GM21529 (cell line): Measurements from ENCODE around the gene NVL.
A peak's percentile ranks its signal among the peaks of the same experiment; 100 is the strongest.
"Not testable (repeated sequence)": the region's sequence is repeated elsewhere in the genome, so short reads cannot be mapped to it uniquely, and the experiment has no call there.

ENCODE experiments used
- ATAC-seq: cut with Tn5 transposase; IDR thresholded peaks from one replicate; pipeline ENCODE4 v1.9.1; 2021; ENCODE audit not compliant: unreplicated experiment

Gene NVL

DNA sequence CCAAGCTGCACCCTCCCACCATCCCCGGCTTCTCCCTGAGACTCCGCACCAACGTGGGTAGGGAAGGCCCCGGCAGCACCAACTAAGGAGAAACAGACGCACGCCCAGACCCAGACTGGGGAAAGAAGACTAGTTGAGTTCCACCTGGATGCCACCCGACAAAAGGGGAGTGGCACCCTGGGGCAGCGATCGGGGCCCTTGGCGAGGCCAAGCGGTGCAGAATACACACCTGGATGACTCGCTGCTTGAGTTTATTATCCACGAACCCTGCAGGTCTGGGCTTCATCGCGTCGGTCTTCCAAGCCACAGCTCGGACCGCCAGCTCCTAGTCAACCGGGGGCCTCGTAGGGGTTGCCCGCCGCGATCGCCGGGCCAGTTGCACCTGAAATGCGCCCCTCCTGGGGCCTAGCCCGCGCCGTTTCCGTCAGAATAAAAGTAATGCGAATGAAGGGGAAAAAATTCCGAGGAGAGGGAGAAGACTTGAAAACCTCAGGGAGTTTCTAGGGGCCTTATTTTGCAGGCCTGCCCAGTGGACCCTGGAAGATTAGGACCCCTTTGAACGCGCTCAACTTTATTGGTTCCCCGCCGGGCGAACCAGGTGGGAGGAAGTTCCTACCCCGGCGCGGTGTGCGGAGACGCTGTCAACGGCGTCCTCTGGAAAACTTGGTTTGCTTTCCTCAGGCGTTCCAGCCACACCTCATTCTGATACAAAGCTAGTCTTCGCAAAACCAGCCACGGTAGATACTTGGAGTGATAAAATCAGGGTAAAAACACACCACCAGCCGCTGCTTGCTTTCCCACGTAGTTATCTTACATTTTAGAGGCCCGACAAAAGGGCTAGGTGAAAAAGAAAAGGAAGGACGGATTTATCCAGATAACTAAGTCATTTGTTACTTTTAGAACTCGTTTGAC lies at the start of gene NVL:
Gene NVL, minus strand, starts transcription at position 331 of the 912 bp plus-strand sequence. Its CDS starts 45 bp downstream, at position 286.
- peak; percentile 85 for ATAC-seq

DNA sequence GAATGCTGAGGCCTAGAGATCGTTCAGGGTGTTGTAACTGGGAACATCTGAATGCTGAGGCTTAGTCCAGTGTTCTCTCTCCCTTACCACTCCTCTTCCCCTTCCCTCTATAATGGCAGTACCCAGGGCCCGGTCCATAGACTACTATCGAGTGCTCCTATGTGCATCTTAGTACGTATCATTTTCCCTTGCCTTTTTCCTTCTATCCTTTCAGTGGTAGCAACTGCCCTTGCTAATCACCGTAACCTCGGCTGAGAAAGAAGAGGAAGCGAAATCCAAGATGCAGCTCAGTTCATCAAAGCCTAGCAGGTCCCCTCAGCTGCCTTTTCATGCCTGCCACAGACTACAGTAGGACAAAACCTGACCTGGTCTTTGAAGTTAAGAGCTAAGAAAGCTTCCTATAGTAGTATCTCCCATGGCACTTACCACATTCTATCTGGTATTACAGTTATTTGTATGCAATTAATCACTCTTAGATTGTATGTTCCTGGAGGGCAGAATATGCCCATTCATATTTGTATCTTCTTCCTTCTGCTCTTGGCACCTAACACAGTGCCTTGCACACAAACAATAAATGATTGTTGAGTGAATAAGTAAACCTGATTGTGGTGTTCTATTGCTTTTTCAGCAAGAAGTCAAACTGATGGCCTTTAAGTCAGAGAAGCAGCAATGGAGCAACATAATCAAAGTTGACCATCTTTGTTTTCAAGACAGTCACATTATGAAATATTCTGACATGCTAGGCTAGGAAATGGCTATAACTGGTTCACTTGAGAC lies 49.1 kb upstream of the NVL start:
- no peak for ATAC-seq

DNA sequence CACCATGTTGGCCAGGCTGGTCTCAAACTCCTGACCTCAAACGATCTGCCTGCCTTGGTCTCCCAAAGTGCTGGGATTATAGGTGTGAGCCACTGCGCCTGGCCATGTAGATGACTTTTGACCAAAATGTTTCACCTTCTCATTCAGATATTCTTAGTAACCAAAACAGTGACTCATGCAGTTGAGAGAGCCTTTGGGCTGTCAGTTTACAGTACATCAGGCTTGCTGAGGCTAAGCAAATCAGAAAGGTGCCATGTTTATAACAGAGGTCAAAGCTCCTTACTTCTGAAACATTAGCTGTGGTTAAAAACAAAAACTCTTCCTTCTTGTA lies 47.7 kb upstream of the NVL start:
- peak; percentile 68 for ATAC-seq

DNA sequence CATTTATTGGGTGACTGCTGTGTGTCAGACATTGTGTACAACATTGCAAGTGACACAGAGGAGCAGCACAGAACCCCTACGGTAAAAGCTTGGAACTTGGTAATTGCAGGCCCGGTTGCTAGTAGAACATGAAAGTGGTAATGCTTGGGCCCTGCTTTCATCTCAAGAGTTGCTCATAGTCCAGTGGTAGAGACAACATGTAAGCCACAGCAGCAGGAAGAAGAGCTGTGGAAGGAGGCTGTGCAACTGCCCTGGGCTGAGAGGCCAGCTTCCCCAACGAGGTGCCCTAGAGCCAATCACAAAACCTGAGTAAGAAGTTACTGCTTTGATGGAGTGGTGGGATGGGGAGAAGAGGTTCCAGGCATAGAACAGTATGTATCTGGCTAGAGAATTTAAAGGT lies 45.1 kb upstream of the NVL start:
- no peak for ATAC-seq

DNA sequence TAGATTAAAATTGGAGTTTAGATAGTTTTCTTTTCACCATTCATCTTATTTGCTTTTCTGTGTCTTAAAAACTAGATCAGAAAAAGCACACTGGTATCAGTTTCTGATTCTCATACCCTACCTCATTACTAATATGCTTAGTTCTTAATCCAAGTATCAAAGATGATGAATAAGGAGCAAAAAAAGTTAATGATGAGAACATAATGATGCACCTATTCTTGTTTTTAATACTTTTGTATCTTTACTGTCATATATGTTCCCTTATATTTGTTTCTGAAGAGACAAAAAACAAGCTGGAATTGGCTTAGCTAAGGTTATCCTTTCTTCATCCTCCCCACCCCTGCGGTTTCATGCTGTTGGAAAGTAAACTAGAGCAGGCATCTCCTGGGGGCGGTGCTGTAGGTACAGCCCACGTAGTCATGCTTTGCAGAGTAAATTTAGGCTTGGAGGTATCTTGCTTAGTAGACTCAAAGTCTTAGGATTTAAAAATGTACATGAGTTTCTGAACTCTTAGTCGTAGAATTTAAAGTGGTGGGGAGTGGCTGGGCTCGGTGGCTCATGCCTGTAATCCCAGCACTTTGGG lies 43.1 kb upstream of the NVL start:
- no peak for ATAC-seq

DNA sequence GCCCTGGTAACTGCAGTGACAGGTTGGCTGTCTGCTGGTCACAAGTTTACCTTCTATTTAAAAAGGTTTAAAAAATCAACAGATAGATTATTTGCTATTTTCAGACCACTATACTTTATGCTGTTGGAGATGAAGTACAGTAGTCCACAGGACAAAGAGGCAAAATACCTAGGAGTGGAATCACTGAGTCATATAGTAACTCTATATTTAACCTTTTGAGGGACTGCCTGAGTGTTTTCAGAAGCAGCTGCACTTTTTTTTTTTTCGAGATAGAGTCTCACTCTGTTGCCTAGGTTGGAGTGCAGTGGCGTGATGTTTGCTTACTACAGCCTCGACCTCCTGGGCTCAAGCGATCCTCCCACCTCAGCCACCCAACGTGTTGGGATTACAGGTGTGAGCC lies 38.4 kb upstream of the NVL start:
- peak; percentile 89 for ATAC-seq

DNA sequence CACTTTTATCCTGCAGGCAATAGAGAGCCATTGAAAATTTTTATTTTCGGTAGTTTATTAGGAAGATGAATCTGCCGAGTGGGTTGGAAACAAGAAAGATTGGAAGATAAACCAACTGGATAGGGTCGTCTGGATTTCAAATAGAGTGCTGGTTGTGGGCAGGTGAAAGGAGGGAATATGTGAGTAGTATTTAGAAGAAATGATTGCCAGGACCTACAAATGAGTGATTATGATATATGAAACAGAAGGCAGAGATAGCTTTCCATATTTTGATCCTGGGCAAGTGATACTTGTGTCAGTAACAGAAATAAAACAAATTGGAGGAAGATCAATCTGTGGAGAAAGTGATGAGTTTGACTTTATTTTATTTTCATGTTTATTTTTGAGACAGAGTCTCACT lies 29.2 kb upstream of the NVL start:
- ATAC-seq = no peak

DNA sequence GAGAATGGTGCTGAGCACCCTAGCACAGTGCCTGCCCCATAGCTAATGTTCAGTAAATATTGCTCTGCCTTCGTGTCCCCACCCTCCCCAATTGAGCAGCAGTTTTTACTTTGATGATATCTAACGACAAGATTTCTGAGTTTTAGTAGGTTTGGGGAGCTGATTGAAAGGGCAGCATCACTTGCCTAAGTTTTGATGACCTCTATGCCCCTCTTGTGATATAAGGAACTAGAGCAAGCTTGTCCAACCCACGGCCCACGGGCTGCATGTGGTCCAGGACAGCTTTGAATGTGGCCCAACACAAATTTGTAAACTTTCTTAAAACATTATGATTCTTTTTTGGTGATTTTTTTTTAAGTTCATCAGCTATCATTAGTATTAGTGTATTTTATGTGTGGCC lies 28.3 kb upstream of the NVL start:
- ATAC-seq = no peak

DNA sequence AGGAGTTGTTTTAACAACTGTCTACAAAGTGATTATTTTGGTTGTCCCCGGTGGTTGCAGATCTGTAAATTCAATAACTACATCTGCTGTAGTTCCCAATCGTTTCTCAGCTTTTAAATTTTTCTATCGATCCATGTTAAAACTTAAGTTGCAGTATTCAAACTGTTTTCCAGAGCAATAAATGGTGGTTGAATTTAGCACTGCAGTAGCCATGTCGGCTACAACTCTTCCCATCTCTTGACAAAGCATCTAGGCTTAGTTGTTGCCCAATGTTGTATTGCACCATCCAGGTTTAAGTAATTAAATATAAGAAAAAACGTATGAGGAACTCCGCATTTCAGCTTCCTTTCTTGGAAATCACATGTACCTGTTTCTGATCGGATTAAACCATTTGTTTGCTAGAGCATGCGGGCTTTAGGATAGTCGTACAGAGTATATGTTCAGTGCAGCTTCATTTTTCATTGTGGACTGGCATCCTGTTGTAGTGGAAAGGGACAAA lies 27.7 kb upstream of the NVL start:
- no peak for ATAC-seq

DNA sequence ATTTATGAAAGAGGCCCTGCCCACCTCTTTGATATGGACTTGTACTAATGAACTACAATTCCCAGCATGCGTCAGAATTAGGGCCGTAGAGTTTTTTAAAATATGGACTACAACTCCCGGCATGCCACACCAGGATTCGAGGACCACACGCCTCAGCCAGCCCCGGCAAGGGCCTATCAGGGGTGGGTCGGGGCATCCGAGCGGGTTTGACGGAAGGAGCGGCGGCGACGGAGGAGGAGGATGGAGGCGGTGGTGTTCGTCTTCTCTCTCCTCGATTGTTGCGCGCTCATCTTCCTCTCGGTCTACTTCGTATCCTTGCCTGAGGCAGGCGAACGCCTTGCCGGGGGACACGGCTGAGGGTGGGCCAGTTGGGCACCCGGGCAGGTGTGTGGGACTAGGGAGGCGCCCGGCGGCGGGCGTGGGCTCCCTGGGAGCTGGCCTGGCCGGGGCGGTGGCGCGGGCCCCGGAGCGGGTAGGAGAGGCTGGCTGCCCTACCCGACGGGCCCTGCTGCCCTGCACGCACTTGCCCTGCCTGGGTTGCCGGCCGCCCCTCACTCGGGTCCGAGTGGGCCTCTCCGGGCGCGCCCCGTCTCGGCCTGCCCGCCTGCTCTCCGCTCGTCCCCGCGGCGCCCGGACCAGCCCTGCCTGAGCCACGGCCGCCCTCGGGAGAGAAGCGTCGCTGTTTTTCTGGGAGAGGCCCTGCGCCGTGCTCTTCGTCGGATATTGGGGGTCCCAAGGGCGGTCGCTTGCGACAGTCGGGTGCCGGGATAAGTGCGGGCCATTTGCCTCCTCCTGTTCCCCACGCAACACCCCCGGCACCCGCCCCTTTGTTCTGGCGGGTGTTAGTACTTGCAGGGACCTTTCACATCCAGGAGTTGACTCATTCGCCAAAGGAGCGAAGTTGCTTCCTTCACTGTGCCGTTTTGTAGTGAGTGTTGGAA lies 27.0 kb upstream of the NVL start, which contains the start of gene CNIH4:
Gene CNIH4, plus strand, starts transcription at position 195 of the 941 bp plus-strand sequence. Its CDS starts 46 bp downstream, at position 241.
- ATAC-seq = peak; percentile 99

DNA sequence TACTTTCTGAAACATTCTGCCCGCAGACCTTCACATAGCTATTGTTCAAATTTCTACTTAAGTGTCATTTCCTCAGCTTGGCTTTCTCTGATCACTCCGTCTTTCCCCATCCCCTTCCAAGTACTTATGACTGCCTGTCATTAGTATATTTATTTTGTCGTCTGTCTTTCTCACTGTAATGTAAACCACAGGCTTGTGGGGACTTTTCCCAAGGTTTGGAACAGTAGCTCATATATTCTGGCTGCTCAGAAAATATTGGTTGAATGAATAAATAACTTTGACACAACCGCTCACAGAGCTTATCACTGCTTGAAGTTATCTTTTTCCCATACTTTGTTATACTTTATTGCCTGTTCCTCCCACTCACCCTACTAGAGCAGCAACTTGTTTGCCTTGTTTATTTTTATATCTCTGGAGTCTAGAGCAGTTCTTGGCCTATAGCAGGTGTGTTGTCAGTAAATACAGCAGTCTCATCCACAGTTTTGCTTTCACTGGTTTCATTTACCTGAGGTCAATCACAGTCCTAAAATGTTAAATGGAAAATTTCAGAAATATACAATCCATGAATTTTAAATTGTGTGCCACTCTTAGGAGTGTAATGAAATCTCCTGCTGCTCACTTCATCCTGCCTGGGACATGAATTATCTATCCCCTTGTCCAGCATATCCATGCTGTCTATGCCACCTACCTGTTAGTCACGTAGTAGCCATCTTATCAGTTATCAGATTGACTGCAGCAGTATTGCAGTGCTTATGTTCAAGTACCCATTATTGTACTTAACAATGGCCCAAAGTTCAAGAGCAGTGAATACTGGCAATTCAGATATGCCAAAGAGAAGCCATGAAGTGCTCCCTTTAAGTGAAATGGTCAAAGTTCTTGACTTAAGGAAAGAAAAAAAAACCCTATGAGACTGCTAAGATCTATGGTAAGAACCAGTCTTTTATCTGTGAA lies 24.3 kb upstream of the NVL start:
- ATAC-seq = no peak

DNA sequence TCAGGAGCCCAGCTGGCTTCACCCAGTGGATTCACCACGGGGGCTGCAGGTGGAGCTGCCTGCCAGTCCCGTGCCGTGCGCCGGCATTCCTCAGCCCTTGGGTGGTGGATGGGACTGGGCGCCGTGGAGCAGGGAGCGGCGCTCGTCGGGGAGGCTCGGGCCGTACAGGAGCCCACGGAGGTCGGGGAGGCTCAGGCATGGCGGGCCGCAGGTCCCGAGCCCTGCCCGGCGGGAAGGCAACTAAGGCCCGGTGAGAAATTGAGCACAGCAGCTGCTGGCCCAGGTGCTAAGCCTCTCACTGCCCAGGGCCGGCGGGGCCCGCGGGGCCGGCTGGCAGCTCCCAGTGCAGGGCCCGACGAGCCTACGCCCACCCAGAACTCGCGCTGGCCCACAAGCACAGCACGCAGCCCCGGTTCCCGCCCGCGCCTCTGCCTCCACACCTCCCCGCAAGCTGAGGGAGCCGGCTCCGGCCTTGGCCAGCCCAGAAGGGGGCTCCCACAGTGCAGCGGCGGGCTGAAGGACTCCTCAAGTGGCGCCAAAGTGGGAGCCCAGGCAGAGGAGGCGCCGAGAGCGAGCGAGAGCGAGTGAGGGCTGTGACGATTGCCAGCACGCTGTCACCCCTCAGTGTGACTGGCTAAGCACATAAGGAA lies 22.6 kb upstream of the NVL start:
- not testable (repeated sequence) for ATAC-seq

DNA sequence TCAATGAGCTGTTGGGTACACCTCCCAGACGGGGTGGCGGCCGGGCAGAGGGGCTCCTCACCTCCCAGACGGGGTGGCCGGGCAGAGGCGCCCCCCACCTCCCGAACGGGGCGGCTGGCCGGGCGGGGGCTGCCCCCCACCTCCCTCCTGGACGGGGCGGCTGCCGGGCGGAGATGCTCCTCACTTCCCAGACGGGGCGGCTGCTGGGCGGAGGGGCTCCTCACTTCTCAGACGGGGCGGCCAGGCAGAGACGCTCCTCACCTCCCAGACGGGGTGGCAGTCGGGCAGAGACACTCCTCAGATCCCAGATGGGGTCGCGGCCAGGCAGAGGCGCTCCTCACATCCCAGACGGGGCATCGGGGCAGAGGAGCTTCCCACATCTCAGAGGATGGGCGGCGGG lies 19.7 kb upstream of the NVL start:
- not testable (repeated sequence) for ATAC-seq

DNA sequence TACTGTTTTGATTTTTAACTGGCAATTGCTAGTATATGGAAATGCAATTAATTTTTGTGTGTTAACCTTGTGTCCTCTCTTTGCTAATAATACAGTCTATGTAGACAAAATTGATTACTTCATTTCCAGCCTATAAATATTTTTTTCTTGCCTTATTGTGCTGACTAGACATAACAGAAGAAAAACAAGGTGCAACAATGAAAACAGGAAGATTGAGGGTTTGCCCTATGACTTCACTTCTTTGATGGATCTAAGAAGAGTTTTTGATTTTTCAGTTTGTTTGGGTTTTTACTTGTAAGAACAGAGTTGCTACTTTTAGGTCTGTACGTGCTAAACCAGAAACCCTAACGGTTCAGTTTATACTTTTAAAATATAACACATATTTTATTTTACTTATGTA lies 18.2 kb upstream of the NVL start:
- ATAC-seq = no peak

DNA sequence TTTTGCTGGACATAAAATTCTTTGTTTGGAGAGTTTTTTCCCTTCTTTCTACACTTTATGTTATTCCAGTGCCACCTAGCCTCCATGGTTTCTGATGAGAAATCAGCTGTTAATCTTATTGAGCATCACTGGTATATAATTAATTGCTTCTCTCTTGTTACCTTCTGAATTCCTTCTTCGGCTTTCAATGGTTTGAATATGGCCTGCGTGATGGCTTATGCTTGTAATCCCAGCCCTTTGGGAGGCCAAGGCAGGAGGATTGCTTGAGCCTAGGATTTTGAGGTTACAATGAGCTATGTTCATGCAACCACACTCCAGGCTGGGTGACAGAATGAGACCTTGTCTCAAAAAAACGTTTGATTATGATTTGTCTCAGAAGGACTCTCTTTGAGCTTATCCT lies 13.7 kb upstream of the NVL start:
- ATAC-seq = no peak

DNA sequence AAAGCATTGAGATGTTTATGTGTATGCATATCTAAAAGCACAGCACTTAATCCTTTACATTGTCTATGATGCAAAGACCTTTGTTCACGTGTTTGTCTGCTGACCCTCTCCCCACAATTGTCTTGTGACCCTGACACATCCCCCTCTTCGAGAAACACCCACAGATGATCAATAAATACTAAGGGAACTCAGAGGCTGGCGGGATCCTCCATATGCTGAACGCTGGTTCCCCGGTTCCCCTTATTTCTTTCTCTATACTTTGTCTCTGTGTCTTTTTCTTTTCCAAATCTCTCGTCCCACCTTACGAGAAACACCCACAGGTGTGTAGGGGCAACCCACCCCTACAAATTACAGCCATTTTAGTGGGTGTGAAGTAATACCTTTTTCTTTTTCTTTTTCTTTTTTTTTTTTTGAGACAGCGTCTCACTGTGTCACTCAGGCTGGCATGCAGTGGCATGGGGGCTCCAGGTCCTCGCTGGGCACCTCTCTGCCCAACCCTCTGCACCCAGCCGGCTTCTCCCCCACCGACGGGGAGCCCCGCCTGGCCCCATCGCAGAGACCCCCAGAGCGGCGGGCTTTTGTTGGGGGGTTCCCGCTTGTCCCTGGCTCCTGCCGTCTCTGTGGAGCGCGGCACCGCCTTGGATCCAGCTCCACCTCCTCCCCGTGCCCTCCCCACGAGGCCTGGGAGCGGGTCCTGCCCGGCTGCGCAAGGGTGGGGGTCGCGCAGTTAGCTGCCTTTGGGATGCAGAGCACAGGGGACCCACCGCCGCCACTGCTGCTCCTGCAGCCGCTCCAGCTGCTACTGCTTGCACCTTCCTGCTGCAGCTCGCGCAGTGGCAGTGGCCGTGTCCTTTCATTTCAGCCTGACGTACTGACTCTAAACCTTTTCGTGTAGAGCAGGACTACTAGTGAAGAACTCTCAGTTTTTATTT lies 10.7 kb upstream of the NVL start:
- ATAC-seq = peak; percentile 82

DNA sequence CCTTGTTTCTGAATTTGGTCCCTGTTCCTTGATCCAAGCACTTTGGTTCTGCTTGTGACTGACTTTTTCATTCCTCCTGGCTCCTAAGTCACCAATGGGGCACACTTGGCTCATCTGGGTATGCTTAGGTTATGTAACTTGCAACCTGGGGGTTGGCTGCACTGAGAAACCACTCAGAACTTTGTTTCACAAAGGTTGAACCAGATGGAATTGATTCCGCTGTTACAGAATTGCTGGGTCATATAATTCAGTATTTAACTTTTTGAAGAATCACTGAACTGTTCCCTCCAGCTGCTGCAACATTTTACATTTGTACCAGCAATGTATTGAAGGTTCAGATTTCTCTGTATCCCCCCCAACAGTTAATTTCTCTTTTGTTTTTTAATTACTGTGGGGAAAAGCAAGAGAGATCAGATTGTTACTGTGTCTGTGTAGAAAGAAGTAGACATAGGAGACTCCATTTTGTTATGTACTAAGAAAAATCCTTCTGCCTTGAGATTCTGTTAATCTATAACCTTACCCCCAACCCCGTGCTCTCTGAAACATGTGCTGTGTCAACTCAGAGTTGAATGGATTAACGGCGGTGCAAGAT lies 9.6 kb upstream of the NVL start:
- ATAC-seq = no peak
